Stimulated activated CD4-positive, alpha-beta T cell treated with anti-CD3 and anti-CD28 coated beads, Interleukin-2, amount 100 ng/mL, for 4 hours (primary cell): ENCODE results near the gene UBXN1.

Experiments
- DNase-seq: peaks from one replicate; pipeline ENCODE4 v3.0.0-alpha.2; 2020; ENCODE audit warnings: low read depth

The UBXN1 gene

GRCh38 chr11:62645946-62646824 lies 32.7 kb downstream of the UBXN1 start, which contains the start of gene GANAB:
Gene GANAB, minus strand, starts transcription at chr11:62646613. Its CDS starts 14 bp downstream, at chr11:62646599.
- peak; percentile 99 for DNase-seq

GRCh38 chr11:62645671-62645945 lies 33.3 kb downstream of the UBXN1 start:
- DNase-seq = no peak

GRCh38 chr11:62644220-62644619 lies 34.7 kb downstream of the UBXN1 start:
- no peak for DNase-seq

- no peak for DNase-seq
Measured at GRCh38 chr11:62632492-62632891, 46.4 kb downstream of the UBXN1 start.

GRCh38 chr11:62627713-62628112 lies 51.2 kb downstream of the UBXN1 start:
- DNase-seq = no peak
